Neural cell (in vitro differentiated cells): ENCODE results near the gene ASTN1.

ENCODE experiments used
- CTCF ChIP-seq: fragments of 450-650 bp; IDR thresholded peaks from 2 replicates; pipeline ENCODE4 v1.5.1; 2014; ENCODE audit warnings: antibody characterized with exemption, mild to moderate bottlenecking, moderate library complexity; ENCODE audit not compliant: poor library complexity, severe bottlenecking
- EZH2 ChIP-seq: fragments of 200-600, 300-800 bp; shearing (Covaris generic), sonication (generic); IDR thresholded peaks from 2 replicates; pipeline ENCODE4 v1.6.1; 2014; ENCODE audit warnings: antibody characterized with exemption, low read length, borderline replicate concordance, mild to moderate bottlenecking; ENCODE audit not compliant: insufficient read depth, poor library complexity, severe bottlenecking
- MXI1 ChIP-seq: fragments of 450-650 bp; conservative IDR thresholded peaks from 2 replicates; pipeline ENCODE4 v1.6.1; 2014; ENCODE audit warnings: antibody characterized with exemption, mild to moderate bottlenecking; ENCODE audit not compliant: poor library complexity, severe bottlenecking
- RAD21 ChIP-seq: fragments of 450-650 bp; conservative IDR thresholded peaks from 2 replicates; pipeline ENCODE4 v1.6.1; 2014; ENCODE audit warnings: antibody characterized with exemption, mild to moderate bottlenecking, moderate library complexity

- TF ChIP-seq CTCF: no peak
- no peak for TF ChIP-seq RAD21
- no peak for TF ChIP-seq EZH2
- TF ChIP-seq MXI1: no peak
Observed at GRCh38 chr1:176815621-176816020, 348.9 kb downstream of the ASTN1 start.
